ENCODE measurements around the gene RANBP3. TPM values are rescaled to one million over a fixed set of nuclear protein-coding genes. Genes with fewer than 3 reads are reported as not detected.

The RANBP3 gene
- total RNA-seq, 1 donor from 2014 or later, result 77.8 TPM

GRCh38 chr19:5959260-5960004 is 18.5 kb downstream of the RANBP3 start:
- no peak for TF ChIP-seq CTCF (IDR thresholded peaks at IDR 0.05)
- TF ChIP-seq EZH2 (IDR thresholded peaks at IDR 0.05), result no peak
- TF ChIP-seq EZH2phosphoT487 (IDR thresholded peaks at IDR 0.05), result no peak
- H3K4me3 Mint-ChIP-seq, result no peak overlapping the region
- Histone ChIP-seq H3K4me2 (no peak overlapping the region), H3F3A (ENCODE audit: low read depth) (peaks cover 6% of the 10 kb centered on the region), H3K4me1 (peaks cover 32% of the 10 kb centered on the region), H3K9me3 (ENCODE audit: low read depth) (no peaks in the 10 kb centered on the region), H4K20me1 (ENCODE audit: low read depth) (peaks cover 100% of the 10 kb centered on the region), H3K79me2 (ENCODE audit: low read depth) (peaks cover 100% of the 10 kb centered on the region), H3K4me3 (no peak overlapping the region), H3K36me3 (no peaks in the 10 kb centered on the region), H2AFZ (replicated peaks) (no peak overlapping the region), H3K27me3 (no peaks in the 10 kb centered on the region), H3K9ac (no peak overlapping the region), H3K27ac (no peak overlapping the region)
- DNase-seq (ENCODE audit: low spot score), result no peak
- H3K9me3 Mint-ChIP-seq, result no peaks in the 10 kb centered on the region
- H3K36me3 Mint-ChIP-seq, result no peaks in the 10 kb centered on the region
- H3K27me3 Mint-ChIP-seq (ENCODE audit: insufficient read depth, low read depth), result peaks cover 4% of the 10 kb centered on the region
- peaks cover 69% of the 10 kb centered on the region for H3K4me1 Mint-ChIP-seq
- peak overlapping the region; percentile 33 for H3K27ac Mint-ChIP-seq

GRCh38 chr19:5958851-5959122 is 19.2 kb downstream of the RANBP3 start:
- H3K79me2 ChIP-seq (ENCODE audit: low read depth), result peaks cover 100% of the 10 kb centered on the region
- no peaks in the 10 kb centered on the region for H3K9me3 Mint-ChIP-seq
- no peak overlapping the region for H2AFZ ChIP-seq (replicated peaks)
- H3K27ac Mint-ChIP-seq, result peak overlapping the region; percentile 33
- DNase-seq (ENCODE audit: low spot score), result no peak
- peaks cover 39% of the 10 kb centered on the region for H3K4me1 ChIP-seq
- no peak overlapping the region for H3K4me2 ChIP-seq
- no peak for TF ChIP-seq EZH2phosphoT487 (IDR thresholded peaks at IDR 0.05)
- TF ChIP-seq CTCF (IDR thresholded peaks at IDR 0.05), result no peak
- TF ChIP-seq EZH2 (IDR thresholded peaks at IDR 0.05), result no peak
- peaks cover 4% of the 10 kb centered on the region for H3K27me3 Mint-ChIP-seq (ENCODE audit: insufficient read depth, low read depth)
- no peaks in the 10 kb centered on the region for H3K27me3 ChIP-seq
- no peak overlapping the region for H3K27ac ChIP-seq
- H3K4me1 Mint-ChIP-seq, result peaks cover 76% of the 10 kb centered on the region
- H3K9ac ChIP-seq, result no peak overlapping the region
- H4K20me1 ChIP-seq (ENCODE audit: low read depth), result peaks cover 100% of the 10 kb centered on the region
- H3K36me3 Mint-ChIP-seq, result no peaks in the 10 kb centered on the region
- no peaks in the 10 kb centered on the region for H3K9me3 ChIP-seq (ENCODE audit: low read depth)
- H3K4me3 ChIP-seq, result no peak overlapping the region
- peaks cover 6% of the 10 kb centered on the region for H3F3A ChIP-seq (ENCODE audit: low read depth)
- H3K4me3 Mint-ChIP-seq, result no peak overlapping the region
- no peaks in the 10 kb centered on the region for H3K36me3 ChIP-seq

- H3K27ac Mint-ChIP-seq, result peak overlapping the region; percentile 2
- no peak for TF ChIP-seq EZH2 (IDR thresholded peaks at IDR 0.05)
- TF ChIP-seq CTCF (IDR thresholded peaks at IDR 0.05), result no peak
- no peak overlapping the region for H3K4me2 ChIP-seq
Measured at GRCh38 chr19:5958074-5958850, 19.7 kb downstream of the RANBP3 start.

More at GRCh38 chr19:5958074-5958850, 19.7 kb downstream of the RANBP3 start:
- Histone ChIP-seq H3K9ac (peak overlapping the region; percentile 39), H4K20me1 (ENCODE audit: low read depth) (peaks cover 100% of the 10 kb centered on the region), H3K27ac (no peak overlapping the region), H3K4me3 (no peak overlapping the region), H3K27me3 (no peaks in the 10 kb centered on the region), H2AFZ (replicated peaks) (no peak overlapping the region), H3K79me2 (ENCODE audit: low read depth) (peaks cover 100% of the 10 kb centered on the region), H3K4me1 (peaks cover 44% of the 10 kb centered on the region), H3K9me3 (ENCODE audit: low read depth) (no peaks in the 10 kb centered on the region), H3F3A (ENCODE audit: low read depth) (peaks cover 6% of the 10 kb centered on the region), H3K36me3 (no peaks in the 10 kb centered on the region)
- Mint-ChIP-seq H3K9me3 (no peaks in the 10 kb centered on the region), H3K36me3 (no peaks in the 10 kb centered on the region), H3K27me3 (ENCODE audit: insufficient read depth, low read depth) (peaks cover 4% of the 10 kb centered on the region), H3K4me3 (no peak overlapping the region), H3K4me1 (peaks cover 81% of the 10 kb centered on the region)
- DNase-seq (ENCODE audit: low spot score), result no peak

Measured in neural progenitor cell (in vitro differentiated cells).